Fibroblast of the conjunctiva (primary cell): Measurements from ENCODE around the gene TSTD2.
"Not testable (repeated sequence)": the region's sequence is repeated elsewhere in the genome, so short reads cannot be mapped to it uniquely, and the experiment has no call there.

Experiments
- DNase-seq: peaks from one replicate; pipeline ENCODE4 v3.0.0-alpha.2; 2010; ENCODE audit warnings: low read depth

Gene TSTD2

GRCh38 chr9:97586909-97587308 lies 46.3 kb downstream of the TSTD2 start:
- not testable (repeated sequence) for DNase-seq

DNA sequence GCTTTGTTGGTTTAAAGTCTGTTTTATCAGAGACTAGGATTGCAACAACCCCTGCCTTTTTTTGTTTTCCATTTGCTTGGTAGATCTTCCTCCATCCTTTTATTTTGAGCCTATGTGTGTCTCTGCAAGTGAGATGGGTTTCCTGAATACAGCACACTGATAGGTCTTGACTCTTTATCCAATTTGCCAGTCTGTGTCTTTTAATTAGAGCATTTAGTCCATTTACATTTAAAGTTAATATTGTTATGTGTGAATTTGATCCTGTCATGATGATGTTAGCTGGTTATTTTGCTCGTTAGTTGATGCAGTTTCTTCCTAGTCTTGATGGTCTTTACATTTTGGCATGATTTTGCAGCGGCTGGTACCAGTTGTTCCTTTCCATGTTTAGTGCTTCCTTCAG lies 48.4 kb downstream of the TSTD2 start:
- DNase-seq: not testable (repeated sequence)

DNA sequence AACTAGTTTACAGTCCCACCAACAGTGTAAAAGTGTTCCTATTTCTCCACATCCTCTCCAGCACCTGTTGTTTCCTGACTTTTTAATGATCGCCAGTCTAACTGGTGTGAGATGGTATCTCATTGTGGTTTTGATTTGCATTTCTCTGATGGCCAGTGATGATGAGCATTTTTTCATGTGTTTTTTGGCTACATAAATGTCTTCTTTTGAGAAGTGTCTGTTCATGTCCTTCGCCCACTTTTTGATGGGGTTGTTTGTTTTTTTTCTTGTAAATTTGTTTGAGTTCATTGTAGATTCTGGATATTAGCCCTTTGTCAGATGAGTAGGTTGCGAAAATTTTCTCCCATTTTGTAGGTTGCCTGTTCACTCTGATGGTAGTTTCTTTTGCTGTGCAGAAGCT lies 51.6 kb downstream of the TSTD2 start:
- DNase-seq: not testable (repeated sequence)

DNA sequence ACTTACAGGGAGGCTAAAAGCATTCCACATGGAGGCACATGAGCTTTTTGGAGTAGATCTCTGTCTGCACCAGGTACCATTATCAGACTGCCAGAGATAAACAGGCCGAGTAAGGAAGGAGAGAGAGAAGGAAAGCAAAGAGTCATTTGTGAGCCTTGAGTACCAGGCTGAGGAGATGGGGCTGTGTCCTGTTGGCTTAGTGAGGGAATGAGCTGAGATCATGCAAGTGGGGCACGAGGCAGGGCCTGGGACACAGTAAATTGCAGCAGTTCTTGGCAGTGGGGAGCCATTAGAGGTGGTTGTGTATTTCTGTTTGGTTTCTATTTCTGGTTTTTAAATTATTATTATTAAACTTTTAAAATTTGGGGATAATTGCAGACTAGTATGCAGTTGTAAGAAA lies 53.3 kb downstream of the TSTD2 start:
- DNase-seq: no peak

DNA sequence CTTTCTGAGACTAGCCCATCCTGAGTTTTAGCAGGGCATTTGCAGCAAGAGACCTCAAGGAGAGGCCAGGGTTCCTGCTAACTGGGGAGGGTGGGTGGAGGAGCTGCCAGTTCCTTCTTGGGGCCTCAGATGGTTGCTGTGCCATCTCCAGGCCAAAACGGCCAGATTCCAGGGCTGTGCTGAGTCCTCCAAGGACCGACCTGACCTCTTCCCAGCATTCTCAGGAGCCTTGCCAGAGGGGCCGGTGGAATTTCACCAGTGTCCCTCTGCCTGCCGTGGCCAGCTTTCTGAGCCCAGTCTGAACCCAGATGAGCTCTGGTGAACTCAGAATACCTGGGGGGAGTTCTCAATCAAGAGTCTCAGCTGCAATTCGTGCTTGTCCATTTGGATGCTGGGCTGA lies 54.3 kb downstream of the TSTD2 start:
- no peak for DNase-seq

DNA sequence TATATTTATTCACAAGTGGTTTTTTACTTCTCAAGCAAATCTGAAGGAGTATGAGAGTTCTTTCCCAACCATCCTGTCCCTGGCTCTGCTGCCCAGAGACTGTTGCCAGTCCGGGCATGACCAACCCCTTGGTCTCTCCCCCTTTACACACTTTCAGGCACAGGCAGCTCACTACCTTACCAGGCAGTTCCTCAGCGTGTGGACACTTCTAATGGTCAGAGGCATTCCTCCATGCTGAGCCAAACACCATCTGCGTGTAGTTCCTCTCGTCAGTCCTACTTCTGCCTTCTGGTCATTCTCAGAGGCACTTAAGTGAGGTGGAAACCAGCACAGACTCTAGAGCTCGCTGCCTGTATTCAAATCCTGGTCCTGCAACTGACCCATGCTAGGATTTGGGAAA lies 56.1 kb downstream of the TSTD2 start:
- no peak for DNase-seq

GRCh38 chr9:97575673-97576200 lies 57.4 kb downstream of the TSTD2 start:
- no peak for DNase-seq

GRCh38 chr9:97574921-97575672 lies 58.1 kb downstream of the TSTD2 start:
- DNase-seq: not testable (repeated sequence)

- not testable (repeated sequence) for DNase-seq
Observed at GRCh38 chr9:97574101-97574571, 59.0 kb downstream of the TSTD2 start.

DNA sequence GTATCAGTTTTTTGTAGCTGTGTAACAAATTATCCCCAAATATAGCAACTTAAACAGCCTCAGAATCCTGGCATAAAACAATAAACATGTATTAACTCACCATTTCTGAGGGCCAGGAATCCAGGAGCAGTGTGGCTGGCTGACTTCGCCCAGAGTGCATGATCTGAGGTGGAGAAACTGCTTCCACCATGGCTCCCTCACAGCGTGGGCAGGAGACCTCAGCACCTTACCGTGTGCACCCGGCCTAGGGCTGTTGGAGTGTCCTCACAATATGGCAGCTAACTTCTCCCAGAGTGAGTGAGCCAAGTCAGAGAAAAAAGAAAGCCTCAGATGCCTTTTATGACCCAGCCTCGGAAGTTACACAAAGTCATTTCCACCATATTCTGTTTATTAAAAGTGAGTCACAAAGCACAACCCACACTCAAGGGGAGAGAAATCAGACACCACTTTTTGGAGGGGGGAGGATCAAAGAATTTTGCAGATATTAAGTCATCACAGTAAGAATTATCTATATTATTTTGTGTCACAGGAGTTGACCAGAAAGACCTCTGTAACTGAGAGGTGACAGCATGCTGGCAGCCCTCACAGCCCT lies 59.6 kb downstream of the TSTD2 start:
- DNase-seq: no peak

DNA sequence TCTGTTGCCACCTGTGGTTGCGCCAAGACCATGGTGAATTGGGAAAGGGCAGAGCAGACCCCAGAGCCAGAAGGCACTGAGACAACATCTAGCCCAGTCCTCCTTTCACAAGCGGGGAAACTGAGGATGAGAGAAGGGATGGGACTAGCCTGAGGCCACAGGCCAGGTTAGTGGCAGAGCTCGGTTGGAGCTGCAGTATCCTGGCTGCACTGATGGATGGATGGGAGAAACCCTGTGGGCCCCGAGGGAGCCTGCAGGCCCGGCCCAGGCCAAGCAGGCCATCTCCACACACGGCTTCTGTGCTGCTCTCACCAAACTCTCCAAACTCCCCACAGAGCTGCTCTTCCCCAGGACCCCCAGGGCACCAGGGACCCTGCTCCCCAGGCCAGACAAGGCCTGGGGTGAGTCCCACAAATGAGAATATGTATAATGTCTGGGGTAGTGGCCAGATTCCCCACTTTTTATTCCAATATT lies 60.2 kb downstream of the TSTD2 start:
- no peak for DNase-seq

DNA sequence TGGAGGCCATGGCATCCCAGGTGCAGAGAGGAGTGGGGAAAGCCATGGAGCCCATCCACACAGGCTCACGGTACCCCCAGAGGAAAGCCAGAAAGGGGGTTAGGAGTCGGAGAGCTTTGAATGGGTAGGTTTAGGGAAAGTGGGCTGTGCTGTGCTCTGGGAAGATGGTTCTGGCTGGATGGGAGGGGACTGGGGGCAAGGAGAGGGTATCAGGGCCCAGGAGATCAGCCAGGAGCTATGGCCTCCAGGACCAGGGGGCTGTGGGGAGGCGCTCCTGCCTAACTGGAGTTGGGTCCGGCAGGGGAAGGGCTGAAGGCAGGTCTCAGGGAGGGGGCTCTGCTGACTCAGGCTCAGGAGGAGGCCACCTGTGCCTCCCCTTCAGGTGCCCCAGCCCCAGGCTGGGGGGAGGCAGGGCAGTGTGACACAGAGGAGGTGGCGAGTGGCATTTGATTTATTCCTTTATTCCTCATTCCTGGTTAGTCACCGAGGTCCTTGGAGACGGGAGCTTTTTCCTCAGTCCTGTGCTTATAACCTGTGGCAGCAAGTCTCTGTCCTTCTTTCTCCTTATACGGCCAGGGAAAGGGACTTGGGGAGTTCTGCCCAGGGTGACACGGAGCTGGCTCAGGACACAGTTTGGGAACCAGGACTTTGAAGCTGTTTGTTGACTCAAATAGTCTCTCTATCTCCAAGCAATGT lies 60.8 kb downstream of the TSTD2 start:
- DNase-seq: no peak

- DNase-seq: no peak
Observed at GRCh38 chr9:97571664-97572063, 61.5 kb downstream of the TSTD2 start.

DNA sequence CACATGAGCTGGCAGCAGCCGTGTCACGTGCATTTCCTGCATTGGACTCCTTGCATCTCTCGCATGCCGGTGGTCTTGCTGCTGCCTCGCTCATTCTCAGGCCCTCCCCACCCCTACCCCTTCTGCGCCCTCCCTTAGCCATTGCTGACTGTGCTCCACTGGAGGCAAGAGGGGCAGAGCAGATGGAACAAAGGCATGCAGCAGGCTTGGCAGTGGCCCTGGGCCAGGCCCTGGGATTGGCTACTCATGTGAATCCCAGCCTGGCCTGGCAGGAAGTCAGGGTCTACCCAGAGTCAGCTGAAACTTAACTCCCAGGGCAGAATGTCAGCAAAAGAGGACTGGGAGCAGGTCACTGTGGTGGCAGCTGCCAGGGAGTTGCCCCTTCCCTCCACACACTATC lies 62.3 kb downstream of the TSTD2 start:
- DNase-seq: no peak

DNA sequence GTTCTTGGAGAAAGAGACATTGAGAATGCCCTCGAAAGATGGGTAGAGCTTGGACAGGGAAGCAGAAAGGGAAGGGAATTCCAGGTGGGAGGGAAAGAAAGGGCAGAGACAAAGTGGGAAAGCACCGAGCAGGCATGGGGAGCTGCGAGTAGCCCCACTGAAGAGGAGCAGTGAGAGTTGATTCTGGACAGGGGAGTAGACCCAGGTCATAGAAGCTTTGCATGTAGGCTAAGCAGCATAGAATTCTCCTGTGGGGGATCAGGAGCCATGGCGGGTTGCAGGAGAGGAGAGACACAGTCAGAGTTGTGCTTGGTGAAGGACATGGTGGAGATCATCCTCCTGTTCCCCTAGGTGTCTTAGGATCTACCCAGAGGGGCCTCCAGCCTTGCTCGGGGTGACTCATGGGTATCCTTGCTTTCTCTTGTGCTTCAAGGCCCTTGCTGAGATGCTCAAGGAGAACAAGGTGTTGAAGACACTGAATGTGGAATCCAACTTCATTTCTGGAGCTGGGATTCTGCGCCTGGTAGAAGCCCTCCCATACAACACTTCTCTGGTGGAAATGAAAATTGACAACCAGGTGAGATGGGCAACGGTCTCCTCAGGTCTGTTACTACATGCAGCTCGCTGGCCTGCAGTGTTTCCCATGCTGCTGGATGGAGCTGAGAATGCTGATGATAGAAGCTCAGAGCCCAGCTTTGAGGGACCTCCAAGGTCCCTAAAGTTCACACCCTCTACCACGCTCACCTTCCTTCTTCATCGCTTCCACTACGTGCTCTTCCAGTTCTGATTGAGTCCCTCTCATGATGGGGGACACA lies 64.5 kb downstream of the TSTD2 start:
- no peak for DNase-seq

DNA sequence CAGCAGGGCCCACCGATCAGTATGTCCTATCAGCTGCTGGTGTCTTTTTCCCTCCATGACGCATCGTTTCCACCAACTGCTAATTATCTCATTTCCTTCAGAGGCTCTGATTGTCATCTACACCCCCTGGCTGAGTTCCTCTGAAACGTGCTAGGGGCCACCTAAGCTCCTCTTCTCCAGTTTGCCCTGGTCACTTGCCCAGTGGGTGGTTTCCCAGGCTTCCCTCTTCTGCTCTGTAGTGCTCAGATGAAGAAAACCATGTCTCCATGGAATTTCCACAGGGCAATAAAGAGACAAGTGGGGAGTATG lies 65.3 kb downstream of the TSTD2 start:
- DNase-seq: no peak

GRCh38 chr9:97567182-97567893 lies 65.8 kb downstream of the TSTD2 start:
- no peak for DNase-seq

DNA sequence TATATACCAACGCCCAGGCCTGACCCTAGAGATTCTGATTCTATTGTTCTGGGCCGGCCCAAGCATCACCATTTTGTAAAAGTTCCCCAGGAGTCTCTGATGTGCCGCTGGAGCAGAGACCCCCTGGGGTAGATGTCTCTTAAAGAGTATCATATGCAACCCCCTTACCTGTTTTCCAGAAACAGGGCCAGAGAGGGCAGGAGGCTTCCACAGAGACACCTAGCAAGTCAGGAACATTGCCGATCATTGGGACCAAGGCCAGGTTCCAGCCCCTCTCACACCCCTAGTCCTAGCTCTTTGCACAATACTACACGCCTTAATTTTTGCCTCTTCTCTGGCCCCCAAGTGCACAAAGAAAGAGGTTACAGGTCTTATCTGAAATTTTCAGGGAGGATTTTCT lies 67.9 kb downstream of the TSTD2 start:
- DNase-seq: no peak

GRCh38 chr9:97564291-97565175 lies 68.6 kb downstream of the TSTD2 start:
- DNase-seq: peak; percentile 64

GRCh38 chr9:97563458-97564135 lies 69.6 kb downstream of the TSTD2 start:
- DNase-seq: no peak
